Lung microvascular endothelial cell (primary cell): ENCODE measurements around the gene UBE2U. TPM values are rescaled to one million over a fixed set of nuclear protein-coding genes. Genes with fewer than 3 reads are reported as not detected.

ENCODE experiments used
- DNase-seq, 2 donors: peaks; one replicate each; pipeline versions ENCODE4 v3.0.0 to v3.0.0-alpha.2; 2010; ENCODE audit warnings: low read depth in 2 of 2
- total RNA-seq: library from RNA; depleted of rRNA; stranded (reverse); fragments of >200 nt; gene quantifications from 2 replicates; pipeline ENCODE4 v1.2.1, GENCODE V29; 2014

UBE2U gene
- total RNA-seq, 1 donor from 2014 or later = 0.20 TPM

DNA sequence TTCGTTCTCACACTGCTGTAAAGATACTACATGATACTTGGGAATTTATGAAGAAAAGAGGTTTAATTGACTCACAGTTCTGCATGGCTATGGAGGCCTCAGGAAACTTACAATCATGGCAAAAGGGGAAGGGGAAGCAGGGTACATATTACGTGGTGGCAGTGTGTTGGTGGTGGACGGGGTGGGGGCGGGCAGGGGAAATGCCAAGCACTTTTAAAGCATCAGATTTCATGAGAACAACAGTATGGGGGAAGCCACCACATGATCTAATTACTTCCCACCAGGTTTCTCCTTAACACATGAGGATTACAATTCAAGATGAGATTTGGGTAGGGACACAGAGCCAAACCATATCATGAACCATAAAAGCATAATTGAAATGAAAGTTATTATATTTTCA, 88.5 kb downstream of the UBE2U start:
- peak in 1 of 2 donors; percentile 21 for DNase-seq

- DNase-seq = peak in 1 of 2 donors; percentile 55
Observed at GRCh38 chr1:64292399-64292798, 89.0 kb downstream of the UBE2U start.

GRCh38 chr1:64293820-64294219, 90.4 kb downstream of the UBE2U start:
- DNase-seq = no peak

DNA sequence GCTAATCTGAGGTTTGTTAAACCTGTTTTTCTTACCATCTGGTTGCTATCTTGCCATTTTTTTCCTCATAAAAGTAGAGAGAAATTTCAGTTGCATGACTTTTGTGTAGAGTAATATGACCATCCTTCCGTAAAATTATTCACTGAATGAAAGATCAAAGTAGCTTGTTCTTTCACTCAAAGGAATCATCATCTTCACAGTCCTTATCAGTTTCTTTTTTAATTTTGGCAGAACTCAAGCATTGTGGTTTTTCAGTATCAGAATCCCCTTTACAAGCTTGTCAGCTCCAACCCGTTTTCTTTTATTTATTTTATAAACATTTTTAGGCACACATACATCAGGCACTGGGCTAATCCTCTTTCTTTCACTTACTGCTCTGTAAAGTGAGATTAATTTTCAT, 91.7 kb downstream of the UBE2U start:
- DNase-seq = no peak

DNA sequence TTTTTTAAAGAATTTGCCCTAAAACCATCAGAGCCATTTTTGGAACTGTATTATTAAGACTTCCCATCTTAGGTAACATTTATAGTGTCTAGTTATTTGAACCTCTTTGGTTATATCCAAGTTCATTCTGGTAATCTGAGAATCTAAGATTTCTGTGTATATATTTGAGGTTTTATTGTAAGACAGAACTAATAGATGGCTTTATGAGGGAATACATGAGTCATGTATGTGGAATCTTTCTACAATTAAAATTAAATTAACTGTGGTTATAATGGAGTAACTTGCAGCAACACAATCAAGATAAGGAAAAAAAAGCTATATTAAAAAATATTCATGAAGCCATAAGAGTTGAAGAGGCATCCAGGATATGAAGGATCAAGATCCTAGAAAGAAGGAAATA, 92.1 kb downstream of the UBE2U start:
- DNase-seq = no peak

- no peak for DNase-seq
Observed at GRCh38 chr1:64296459-64296858, 93.0 kb downstream of the UBE2U start.

DNA sequence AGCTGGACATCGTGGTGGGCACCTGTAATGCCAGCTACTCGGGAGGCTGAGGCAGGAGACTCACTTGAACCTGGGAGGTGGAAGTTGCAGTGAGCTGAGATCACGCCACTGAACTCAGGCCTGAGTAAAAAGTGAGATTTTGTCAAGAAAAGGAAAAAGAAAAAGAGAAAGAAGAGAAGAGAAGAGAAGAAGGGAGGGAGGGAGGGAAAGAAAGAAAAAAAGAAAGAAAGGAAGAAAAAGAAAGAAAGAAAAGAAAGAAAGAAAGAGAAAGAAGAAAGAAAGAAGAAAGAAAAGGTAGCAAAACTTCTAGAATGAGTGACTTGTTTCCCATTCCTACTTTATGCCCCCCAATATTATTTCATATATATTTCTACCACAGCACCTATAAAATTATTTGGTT, 98.8 kb downstream of the UBE2U start:
- DNase-seq = no peak

GRCh38 chr1:64302971-64303370, 99.5 kb downstream of the UBE2U start:
- DNase-seq = no peak

DNA sequence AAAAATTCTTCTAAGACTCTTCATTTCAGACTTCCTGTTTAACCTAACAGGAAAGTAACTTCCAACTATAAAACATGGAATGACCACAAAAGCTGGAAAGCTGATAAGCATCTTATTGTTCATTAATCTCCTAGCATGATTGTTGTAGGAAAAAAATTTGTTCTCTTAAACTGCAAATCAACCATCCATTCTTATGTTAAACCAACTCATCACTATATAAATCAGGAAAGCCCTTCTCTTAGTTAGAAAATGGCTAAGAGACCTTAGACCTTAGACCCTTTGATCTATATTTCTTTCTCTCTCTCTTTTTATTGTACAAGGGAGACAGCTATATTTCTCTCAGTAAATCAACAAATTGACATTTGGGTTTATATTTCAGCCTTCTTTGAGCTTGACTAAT, 101.4 kb downstream of the UBE2U start:
- peak in 1 of 2 donors; percentile 39 for DNase-seq

DNA sequence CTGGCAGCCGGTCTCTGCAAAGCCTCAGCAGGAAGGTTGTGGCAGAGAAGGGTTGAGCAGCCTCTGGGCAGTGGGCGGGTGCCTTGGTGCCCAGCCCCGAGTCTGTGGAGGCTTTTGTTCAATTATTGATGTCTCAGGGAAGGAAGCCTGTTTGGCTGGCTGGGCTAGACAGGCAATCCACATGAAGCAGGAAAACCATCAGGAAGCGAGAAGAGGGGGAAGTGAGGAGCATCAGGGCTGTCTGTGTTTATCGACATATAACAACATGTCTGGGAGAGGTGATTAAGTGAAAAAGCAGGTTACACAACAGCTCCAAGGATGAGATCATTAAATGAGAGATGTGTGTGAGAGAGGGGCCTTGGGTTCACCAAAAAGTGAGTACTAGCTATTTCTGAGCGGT, 105.4 kb downstream of the UBE2U start:
- DNase-seq = peak in 1 of 2 donors; percentile 50

DNA sequence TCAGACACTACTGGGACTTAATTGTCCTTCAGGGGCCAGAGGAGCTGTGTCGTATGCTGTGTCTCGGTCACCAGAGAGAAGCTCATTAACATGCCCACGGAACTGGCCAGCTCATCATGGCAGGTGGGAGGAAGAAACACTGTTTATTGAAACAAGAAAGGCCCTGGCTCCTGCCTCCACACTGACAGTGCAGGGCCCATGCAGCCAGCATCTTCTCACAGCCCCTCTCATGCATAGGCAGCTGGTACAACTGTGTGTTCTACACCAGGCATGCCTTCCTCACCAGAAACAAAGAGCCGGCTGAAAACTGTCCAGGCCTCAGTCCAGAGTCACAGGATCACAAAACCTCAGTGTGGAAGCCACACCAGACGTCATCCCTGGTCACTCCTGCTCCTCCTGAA, 106.0 kb downstream of the UBE2U start:
- DNase-seq = no peak

- no peak for DNase-seq
Observed at GRCh38 chr1:64310760-64311159, 107.3 kb downstream of the UBE2U start.

GRCh38 chr1:64312431-64312830, 109.0 kb downstream of the UBE2U start:
- no peak for DNase-seq

- no peak for DNase-seq
Observed at GRCh38 chr1:64315402-64315801, 112.0 kb downstream of the UBE2U start.
